Activated CD4-positive, alpha-beta T cell treated with anti-CD3 and anti-CD28 coated beads for 48 hours (primary cell): ENCODE data around the gene SLC6A11.
A peak's percentile ranks its signal among the peaks of the same experiment; 100 is the strongest.

Experiments used
- DNase-seq: peaks from one replicate; pipeline ENCODE4 v3.0.0-alpha.2; 2020

The SLC6A11 gene

DNA sequence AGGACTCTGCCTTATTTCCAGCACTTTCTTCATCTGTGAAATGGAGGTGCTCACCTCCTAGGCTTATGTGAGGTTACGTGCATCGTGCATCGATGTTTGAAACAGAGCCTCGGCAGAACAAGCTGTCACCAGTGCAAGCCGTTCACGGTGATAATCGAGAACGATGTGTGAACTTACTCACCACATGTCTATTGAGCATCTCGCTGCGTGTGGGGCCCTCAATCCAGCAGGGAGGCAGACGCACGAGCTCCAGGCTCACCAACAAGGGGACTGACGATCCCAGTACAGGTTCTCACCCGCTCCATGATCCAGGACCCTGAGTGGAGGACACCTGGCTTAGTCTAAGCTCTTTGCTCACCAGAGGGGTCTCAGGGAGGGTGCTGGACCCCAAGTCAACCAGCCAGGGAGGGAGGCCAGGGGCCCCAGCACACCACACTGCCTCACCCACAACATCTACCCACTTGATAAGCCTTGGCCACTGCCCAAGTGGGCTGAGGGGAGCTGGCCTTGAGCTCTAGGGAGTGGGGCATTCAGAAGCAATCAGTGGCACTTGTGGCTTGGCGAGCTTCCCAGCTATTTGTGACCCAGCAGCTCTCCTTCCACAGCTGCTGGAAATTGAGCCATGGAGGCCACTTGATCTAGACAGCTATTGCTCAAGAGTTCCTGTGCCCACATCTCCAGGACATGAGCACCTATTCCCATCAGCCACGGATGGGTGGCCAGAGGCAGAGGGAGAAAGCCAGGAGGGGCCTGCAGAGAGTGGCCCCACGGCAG, 142.1 kb downstream of the SLC6A11 start:
- DNase-seq: no peak

DNA sequence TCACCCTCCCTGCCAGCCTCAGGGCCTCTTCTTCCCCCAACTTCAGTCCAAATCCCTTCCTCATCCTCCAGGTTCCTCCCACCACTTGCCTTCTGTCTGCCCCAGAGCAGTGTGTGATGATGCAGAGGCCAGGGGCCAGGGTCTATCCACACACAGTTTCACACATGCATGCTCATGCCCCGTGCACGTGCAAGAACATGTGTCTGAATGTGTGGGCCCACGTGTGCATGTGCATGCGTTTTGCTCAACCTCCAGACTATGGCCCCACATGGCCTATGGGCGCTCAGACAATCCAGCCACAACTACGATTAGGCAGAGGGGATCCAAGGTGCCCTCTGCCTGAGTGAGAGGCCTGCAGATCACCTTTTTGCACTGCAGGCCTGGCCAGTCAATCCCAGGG, 144.2 kb downstream of the SLC6A11 start:
- no peak for DNase-seq

DNA sequence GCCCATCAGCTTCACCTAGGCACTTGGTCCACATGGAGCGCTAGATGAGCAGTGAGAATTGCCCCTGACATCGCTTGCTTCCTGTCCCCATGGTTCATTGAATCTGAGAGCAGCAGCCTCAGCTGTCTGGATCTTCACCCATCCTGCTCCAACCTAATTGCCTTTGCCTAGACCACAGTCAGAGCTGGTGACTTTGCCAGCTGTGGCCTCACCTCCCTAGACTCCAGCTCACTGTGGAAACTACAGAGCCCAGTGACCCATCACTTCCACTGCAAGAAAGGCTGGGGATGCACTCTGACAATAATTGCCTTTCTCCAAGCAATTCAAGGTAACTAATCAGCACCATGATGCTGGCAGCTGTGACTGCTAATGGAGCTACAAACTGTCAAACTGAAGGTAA, 145.9 kb downstream of the SLC6A11 start:
- no peak for DNase-seq

DNA sequence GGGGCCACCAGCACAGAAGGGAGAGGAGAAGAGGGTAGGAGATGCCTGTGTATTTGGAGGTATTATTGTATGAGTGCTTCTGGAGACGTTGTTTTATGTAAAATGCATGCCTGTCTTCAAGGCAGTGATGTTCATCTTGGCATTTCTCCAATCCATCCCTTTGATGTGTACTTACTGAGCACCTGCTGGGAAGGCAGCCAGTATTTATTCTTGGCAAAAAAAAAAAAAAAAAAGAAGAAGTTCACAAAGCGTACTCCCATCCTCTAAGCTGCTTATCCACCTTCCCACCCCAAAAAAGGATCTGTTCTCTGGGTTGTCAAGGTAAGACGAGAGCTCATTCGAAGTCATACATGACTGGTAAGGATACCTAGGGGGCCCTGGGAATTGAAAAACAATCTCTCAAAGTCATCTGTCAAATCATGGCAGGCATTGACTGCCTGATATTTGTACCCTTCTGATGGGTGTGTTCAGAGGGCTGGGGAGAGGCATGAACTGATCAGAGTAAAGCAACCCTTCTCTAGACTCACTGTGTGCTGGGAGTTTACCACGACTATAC, 146.5 kb downstream of the SLC6A11 start:
- DNase-seq: no peak

DNA sequence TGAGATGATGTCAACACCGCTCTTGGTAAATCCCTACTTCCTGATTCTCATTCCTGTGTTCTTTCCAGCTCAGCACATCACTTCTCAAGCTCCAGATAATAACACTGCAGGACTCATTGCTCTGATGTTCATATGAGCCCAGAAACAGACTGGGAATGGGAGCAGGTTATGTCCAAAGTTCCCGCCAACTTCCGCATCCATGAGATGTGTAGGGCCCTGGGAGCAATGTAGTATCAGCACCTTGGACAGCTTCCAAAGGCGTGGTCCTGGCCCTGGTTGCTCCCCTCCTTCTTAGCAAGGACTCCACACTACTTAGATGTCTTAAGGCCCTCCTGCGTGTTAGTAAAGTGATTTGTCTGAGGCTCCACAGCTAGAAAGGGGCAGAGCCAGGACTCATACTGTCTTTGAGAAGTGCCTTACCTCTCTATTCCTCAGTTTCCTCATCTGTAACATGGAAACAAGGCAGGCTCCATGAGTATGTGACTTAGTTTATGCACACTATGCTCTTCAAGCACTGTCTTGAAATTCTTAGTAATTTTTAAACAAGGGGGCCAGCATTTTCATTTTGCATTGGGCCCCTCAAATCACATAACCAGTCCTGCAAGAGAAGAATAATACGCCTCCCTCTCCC, 148.6 kb downstream of the SLC6A11 start:
- DNase-seq: peak; percentile 12

DNA sequence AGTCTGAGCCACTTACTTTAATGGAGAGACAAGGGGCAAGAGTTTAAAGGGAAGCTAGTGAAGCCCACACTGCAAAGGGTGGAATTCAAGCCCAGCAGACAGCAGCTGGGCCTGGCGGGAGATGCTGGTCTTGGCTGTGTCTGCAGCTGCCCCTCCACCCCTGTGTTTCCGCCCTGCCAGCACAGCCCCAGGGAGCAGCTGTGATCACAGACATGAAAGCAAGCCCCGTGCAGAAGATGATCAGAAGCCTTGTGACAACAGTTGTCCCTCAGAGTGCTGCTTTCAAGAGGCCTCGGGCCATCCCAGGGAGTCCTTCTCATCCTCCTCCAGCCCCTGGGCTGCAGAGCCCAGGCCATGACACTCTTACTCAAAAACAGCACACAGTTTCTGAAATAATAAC, 152.4 kb downstream of the SLC6A11 start:
- no peak for DNase-seq

DNA sequence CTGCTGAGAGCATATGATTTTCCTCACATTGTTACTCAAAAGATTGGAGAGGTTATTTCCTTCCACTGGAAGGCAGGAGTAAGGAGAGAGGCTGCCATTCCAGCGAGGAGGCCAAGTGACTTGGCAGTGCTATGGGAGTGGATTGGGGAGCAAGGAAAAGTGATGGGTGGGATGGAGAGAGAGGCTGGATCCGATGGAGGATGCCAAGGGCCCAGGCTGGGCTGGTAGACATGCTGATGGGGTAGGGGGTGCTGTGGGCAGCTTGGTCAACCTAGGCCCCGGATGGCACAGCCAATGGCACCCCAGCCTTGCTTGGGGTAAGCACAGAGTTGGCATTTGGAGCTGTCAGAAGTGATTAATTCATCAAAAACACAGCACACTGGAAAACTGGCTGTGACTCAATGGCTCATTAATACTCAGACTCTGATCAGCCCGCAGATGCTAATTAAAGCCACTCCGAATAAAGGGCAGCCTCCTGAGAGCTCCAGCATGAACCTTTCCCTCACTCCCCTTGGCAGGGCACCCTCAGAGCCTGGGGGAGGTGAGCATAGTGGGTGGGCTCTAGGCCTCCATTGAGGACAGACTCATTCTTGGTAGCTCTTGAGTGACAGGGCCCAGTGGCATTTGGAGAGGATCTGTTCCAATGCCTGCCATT, 154.4 kb downstream of the SLC6A11 start:
- no peak for DNase-seq

DNA sequence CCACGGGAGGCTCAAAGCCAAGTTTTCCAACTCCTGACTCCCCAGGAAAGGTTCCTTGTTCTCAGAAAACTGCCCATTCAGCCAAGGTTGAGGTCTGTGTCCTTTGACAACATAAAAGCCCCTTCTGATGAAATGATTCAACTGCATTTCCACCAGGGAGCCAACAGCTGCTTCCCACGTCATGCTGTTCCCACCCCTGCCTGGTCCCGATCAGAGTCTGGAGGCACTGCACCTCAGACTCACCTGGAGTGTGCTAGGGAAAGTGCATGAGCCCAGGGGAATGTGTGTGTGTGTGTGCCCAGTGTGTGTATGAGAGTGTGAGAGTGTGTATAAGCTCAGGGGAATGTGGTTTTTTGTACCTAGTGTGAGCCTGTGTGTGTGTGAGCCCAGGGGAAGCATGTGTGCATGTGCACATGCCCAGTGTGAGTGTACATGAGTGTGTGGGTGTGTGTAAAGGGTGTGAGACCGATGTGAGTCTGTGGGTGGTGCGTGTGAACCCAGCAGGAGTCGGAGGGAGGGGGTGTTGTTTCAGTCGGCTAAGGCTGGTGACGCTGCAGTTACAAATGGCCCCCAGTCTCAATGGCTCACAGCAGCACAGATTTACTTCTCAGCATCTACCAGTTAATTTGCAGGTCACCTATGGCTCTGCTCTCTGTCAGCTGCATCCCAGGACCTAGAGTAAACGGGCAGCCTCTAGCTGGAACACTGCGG, 156.2 kb downstream of the SLC6A11 start:
- DNase-seq: no peak

DNA sequence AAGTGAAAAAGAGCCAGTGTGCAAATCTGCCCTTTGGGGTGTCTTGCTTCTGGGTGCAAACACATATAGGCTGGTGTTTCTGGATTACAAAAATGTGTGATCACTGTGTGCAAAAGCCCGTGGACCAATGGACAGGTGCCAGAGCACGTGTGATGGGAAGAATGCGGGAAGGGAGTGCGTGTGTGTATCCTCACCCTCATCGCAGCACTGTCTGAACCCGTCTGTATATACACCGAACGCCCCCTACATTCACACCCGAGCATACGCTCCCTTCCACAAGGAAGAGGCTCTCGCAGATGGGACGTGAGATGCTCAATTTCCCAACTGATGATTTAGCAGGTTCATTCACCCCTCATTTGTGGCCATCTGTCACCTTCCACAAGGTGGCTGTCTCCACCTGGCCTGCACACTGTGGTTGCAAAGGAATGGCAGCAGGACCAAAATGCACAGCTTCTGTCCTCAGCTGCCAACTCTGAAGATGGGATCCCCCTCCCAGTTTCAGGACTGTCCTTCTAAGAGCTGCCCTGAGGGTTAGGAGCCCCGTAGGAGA, 157.1 kb downstream of the SLC6A11 start:
- DNase-seq: no peak

DNA sequence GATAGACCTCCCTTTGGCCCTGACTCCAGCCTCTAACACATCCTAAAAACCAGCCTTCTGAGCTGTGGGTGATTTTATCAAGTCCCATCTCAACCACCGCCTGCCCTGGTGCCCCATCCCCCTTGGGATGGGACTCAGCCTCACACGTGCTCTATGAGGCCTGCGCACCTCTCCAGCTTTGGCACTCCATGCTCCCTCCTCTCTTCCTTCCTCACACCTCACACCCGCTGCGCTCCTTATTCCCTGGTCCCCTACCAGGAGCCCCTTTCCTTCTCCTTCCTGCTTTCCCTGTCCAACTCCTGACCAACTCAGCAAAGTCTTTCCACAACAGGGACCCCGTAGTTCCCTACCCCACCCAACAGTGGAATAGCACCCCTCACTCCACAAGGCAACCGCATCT, 158.1 kb downstream of the SLC6A11 start:
- no peak for DNase-seq

DNA sequence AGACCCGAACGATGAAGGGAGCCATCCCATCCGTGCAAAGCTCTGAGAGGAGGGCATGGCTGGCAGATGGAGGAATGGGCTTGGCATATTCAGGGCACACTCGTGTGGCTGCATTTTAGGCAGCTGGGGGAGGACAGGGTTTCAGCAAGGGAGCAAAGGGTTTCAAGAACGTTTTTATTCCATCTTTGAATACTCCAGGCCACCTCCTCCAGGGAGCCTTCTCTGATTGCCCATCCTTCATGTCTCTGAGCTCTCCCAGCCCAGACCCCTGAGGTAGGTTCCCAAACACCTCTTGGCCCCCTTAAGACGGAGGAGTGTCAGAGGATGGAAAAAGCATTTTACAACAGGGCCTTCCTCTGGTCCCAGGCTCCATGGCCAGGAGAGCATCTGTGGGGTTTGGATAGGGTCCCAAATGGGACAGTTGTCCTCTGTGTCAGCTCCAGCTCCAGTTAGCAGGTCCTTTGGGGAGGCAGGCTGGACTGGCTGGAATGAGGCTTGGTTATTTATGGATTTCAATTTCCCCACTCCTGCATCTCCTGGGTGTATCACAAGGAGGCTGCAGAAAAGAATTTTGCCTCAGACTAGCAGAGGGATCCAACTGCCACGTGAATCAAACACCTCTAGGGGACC, 158.8 kb downstream of the SLC6A11 start:
- DNase-seq: no peak

DNA sequence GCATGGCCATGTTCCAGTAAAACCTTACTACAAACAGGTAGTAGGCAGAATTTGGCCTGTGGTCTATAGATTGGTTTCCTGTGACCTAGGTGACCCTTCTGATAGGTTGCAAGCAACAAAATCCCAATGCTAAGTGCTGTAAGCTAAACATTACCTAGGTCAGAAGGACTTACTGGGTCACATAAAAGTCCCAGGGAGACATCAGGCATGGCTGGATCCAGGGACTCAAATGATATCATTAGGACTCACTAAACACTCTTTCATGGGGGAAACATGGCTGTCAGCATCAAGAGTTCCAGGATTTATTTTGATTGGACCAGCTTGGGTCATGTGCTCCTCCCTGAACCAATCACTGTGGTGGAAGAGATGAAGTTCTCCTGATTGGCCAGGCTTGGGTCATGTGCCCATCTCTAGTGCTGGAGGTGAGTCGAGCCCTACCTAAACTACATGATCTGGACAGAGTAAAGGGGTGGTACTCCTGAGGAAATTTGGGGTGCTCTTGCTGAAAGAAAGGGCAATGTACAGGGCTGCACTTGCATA, 159.7 kb downstream of the SLC6A11 start:
- DNase-seq: no peak

DNA sequence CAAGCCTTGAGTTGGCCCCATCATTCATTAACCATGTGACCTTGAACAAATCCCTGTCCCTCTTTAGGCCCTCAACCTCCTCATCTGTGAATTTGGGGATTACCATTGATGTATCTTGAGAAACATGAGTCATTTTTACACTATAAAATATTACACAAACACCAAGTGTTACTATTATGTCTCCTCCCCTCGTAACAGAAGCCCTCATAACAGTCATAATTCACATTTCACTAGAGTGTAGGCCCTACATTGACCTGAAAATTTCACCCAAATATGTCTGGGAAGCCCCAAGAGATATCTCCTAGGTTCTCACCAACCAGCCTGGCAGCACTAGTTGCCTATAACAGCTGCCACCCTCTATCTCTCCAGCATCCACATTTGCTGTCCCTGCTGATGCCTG, 160.7 kb downstream of the SLC6A11 start:
- DNase-seq: no peak

DNA sequence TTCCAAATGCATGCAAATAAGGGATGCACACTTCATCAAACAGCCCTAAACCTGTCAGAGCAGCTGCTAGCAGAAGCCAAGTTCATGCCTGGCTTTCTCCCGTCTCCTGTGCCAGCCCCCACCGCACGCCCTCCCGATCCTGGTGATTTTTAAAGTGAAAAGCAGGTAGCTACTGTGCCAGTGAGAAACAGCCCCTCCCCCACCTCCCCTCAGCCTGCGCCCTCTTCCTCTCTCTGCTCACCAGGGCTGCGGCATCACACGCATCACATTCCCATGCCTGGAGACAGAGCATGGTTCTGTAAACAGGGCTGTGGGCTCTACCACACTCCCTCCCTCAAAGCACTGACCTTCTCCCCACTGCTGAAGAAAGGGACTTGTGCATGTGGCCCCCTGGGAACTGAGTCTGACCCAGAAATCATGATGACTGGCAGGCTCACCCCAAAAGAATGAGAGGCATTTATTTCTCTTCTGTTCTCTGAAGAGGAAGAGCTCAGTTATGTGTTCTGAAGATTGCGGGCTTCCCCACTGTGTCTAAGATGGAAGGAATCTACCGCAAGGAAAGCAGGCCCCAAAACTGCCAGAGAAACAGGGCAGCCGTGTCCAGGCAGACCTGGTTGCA, 162.0 kb downstream of the SLC6A11 start:
- no peak for DNase-seq

DNA sequence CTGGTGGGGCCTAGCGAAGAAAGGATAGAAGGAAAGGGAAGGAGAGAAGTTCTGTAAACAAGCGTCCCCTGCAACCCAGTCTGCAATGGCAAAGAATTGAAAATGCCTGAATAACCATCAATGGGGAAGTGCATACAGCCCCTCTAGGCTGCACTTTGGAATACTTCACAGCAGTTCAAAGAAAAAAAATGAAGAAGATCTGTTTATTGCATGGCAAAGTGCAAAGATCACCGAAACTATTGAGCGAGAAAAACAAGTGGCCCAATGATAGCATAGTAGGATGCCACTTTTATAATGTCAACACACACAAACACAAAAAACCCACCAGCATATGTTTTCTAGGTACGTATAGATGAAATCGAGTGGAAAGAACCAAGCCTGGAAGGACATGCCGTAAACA, 162.9 kb downstream of the SLC6A11 start:
- DNase-seq: no peak

DNA sequence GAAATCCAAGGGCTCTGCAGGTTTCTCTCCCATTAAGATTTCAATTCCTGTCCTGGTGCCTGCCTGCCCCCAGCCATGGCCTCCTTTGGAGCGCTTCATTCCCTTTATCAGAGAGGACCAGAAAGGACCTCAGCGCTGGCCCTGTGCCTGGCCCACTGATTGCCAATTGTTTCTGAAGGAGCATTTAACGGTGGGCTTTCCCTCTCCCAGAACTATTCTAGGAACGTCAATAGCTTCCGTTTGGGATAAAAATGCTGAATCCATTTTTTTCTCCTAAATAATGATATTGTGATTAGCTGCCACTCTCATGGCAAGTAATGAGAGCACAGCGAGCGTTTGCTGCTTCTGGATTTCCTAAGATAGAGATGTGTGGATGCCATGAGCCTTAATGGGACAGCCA, 164.3 kb downstream of the SLC6A11 start:
- DNase-seq: no peak

DNA sequence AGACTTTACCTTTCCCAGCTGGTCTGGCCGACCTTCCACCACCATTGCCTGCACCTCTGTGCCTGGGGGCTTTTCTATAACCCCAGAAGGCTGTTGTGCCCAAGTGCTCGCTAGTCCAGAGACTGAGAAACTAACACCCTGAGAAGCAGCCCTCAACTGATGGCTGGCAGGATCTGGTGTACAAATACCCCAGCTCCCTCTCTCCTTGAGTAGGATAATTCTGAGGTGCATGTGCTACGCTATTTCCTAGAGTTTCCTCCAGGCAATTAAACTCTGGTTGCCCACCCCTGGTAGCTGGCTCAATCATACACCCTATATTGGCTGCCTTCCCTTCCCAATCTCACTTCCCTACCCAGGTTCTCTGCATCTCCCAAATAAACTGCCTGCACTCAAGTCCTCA, 165.0 kb downstream of the SLC6A11 start:
- no peak for DNase-seq

DNA sequence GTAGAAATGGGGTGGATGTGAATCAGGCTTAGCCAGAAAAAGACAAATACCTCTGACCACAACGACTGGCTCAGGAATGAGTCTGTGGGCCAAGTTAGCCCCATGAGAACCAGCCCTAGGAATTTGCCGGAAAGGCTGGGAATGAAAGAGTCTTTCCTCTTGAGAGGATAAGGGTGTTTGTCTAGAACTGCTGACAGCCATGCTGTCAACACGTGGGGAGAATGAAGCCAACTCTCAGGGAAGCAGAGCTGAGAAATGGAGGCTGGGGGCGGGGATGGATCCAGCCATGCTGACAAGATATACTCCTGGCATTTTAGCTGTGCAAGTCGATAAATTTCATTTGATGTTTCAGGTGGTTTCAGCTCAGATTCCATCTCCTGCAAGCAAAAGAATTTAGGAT, 165.9 kb downstream of the SLC6A11 start:
- DNase-seq: no peak

DNA sequence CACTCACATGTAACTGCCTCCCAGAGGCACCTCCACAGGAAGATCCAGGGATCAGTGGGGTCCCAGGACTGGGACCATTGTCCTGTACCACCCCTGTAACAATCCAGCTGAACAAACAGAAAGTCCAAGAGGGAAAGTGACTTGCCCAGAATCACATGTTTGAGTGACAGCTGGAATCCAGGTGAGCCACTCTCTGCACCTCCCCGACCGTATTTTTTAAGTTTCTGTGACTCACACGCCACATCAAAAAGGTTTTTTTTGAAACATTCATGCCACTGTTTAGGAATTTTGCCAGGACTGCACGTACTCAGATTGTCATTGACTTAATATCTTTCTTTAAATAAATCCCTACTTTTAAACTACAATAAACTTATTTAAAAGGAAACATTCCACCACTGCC, 166.8 kb downstream of the SLC6A11 start:
- DNase-seq: no peak

DNA sequence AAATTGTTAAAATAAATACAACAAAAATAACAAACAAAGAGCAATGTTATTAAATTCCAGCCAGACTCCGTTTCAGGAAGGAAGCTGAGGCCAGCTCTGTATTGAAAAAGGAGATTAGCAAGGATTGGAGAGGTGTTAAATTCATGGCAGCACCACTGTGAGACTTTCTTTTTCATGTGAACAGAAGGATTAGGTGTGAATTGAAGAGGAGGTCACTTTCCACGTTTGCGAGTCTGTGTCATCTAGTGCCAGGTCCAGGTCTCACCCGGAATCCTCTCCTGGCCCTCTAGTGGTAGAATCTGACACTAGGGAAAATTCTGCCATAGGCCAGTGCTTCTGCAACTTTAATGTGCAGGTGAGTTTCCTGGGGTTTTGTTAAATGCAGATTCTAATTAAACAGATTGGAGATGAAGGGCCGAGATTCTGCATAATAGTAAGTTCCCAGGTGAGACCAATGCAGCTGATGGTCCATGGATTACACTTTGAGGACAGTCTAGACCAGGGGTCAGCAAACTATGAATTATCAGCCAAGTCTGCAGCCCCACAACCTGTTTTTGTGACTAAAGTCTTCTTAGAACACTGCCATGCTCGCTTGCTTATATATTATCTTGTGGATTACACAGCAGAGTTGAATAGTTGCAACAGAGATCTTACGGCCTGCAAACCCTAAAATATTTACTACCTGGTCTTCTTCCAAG, 167.3 kb downstream of the SLC6A11 start:
- DNase-seq: peak; percentile 33

DNA sequence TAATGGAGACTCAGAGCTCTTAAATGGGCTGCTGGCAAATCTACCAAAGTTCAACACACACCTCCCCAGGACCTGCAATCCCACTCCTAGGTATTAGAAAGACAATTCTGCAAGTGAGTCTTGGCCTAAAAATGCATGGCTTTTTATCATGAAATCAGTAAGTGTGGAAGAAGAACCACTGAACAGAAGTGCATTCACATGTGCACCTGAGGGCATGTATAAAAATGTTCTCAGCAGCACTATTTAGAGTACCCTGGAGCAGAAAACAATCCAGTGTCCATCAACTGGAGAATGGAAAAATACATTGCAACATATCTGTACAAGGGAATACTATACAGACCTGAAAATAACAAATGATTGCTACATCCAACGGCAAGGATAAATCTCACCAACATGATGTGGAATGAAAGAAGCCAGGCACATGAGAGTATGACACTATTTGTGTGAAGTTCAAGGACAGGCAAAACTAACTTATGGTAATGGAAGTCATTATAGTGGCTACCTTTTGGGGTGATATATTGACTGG, 168.4 kb downstream of the SLC6A11 start:
- no peak for DNase-seq
